GM06990 (cell line): ENCODE results near the gene GRK3.

Experiments
- DNase-seq: peaks from one replicate; pipeline ENCODE4 v3.0.0-alpha.2; 2011; ENCODE audit not compliant: insufficient read length; ENCODE audit errors: extremely low read depth
- H3K27me3 ChIP-seq: replicated peaks from 2 replicates; pipeline ENCODE4 v1.6.0; 2011; ENCODE audit warnings: low read length; ENCODE audit not compliant: control insufficient read depth, insufficient read depth
- H3K36me3 ChIP-seq: 2 replicates; pipeline ENCODE4 v1.5.1; 2011; ENCODE audit warnings: low read length; ENCODE audit not compliant: control insufficient read depth, insufficient read depth
- H3K4me3 ChIP-seq: replicated peaks from 2 replicates; pipeline ENCODE4 v1.5.1; 2011; ENCODE audit warnings: low read depth, mild to moderate bottlenecking, control low read depth, low read length
- CTCF ChIP-seq: IDR thresholded peaks from 2 replicates; pipeline ENCODE4 v1.5.1; 2011; ENCODE audit warnings: low read length, control low read depth, mild to moderate bottlenecking, inconsistent platforms; ENCODE audit not compliant: insufficient read depth, poor library complexity, severe bottlenecking

Gene GRK3

GRCh38 chr22:25690798-25691197 lies 126.3 kb downstream of the GRK3 start:
- Histone ChIP-seq H3K36me3 (peaks cover 5% of the 10 kb centered on the region), H3K4me3 (no peak overlapping the region), H3K27me3 (no peaks in the 10 kb centered on the region)
- TF ChIP-seq CTCF: no peak
- no peak for DNase-seq

DNA sequence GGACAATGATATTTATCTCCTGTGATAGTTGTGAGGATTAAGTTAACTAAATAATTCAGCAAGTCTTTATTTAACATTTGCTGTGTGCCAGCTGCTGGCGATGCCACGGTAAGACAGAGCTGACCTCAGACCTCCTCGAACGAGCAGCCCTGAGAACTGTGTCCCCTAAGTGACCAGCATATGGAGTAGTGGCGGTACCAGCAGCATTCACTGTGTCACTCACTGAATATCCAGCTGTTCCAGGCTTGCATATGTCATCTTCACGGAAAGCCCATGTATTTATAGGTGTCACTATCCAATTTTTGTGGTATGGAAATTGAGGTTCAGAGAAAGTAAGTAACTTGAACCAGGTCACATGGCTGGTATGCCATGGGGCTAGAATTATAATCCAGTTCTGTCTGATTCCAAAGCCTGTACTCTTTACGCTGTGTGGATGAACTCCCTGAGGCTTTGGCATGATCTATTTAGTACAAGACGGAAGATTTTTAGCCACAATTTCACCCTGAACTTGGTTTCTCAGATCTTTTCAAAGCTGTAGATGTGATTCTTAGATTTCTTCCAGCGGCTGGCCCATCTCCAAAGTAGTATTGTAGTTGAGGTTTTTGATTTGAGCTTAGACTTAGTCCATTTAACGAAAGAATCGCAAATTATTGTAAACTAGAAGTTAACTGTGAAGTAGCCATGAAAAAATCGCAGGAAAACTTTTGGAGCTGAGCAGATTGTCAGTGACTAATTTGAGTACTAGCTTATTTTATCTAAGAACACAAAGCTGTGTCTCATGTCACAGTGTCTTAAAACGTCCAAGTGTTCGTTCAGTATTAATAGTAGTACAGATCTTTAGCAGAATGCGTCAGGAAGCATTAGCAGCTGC lies 128.2 kb downstream of the GRK3 start:
- TF ChIP-seq CTCF: no peak
- Histone ChIP-seq H3K27me3 (no peaks in the 10 kb centered on the region), H3K36me3 (peaks cover 5% of the 10 kb centered on the region), H3K4me3 (no peak overlapping the region)
- DNase-seq: no peak

DNA sequence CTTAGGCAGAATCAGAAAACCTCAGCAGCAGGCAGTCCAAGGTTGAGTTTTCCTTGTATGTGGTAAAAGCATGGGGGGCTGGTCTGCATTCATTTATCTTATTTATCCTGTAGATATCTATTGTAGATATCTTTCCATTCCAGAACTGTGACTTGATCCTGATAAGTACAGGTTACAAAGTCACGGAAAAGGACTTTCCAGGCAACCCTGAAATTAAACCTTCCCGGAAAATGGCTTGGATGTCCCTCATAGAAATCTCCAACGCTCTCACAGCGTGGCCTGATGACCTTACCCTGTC lies 128.7 kb downstream of the GRK3 start:
- no peak for TF ChIP-seq CTCF
- DNase-seq: no peak
- Histone ChIP-seq H3K36me3 (peaks cover 5% of the 10 kb centered on the region), H3K4me3 (no peak overlapping the region), H3K27me3 (no peaks in the 10 kb centered on the region)

DNA sequence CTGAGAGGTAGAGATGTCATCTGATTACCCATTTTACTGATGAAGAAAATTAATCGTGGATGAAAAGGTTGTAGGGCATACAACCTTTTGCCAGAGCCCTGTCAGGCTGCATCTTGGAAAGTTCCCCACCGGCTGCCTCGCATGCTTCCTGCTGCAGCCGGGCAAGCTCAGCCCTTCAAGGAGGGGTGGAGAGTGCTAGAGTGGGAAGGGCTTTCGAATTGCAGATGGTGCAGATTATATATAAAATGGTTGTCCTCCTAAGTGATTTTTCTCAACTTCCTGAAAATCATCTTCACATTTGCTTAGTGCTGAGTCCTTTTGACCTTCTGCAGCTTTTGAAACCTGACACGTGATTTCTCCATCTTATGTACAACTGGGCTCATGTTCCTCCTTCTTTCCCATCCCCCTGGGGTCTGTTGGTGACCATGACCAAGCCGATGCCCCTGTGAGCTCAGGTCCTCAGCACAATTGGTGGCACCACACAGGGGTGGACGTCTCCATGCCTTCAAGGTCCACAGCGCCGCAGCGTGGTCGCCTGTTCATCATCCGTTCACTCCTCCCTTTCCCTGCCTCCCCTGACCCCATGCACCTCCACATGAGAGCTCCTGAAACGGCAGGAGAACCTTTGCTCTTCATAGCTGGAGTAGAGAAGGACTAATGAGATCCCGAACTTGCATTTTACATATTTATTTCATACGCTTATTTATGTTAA lies 129.9 kb downstream of the GRK3 start:
- no peak for DNase-seq
- no peaks in the 10 kb centered on the region for H3K27me3 ChIP-seq
- H3K36me3 ChIP-seq: peaks cover 5% of the 10 kb centered on the region
- TF ChIP-seq CTCF: no peak
- no peak overlapping the region for H3K4me3 ChIP-seq

- no peak overlapping the region for H3K4me3 ChIP-seq
- peaks cover 3% of the 10 kb centered on the region for H3K36me3 ChIP-seq
- H3K27me3 ChIP-seq: no peaks in the 10 kb centered on the region
- TF ChIP-seq CTCF: no peak
- no peak for DNase-seq
Observed at GRCh38 chr22:25695146-25695545, 130.7 kb downstream of the GRK3 start.
